Muscle layer of colon (tissue), 2 donors: ENCODE data around the gene TMEM54.

Experiments
- H3K27ac ChIP-seq: one replicate; pipeline ENCODE4 v1.7.0; 2013; ENCODE audit warnings: low read depth, mild to moderate bottlenecking, low read length, moderate library complexity
- H3K27me3 ChIP-seq, 2 donors: one replicate each; pipeline ENCODE4 v1.7.0; 2013; ENCODE audit warnings: low read length in 2 of 2, mild to moderate bottlenecking in 2 of 2; ENCODE audit not compliant: insufficient read depth in 2 of 2, control insufficient read depth in 1 of 2
- H3K36me3 ChIP-seq: one replicate; pipeline ENCODE4 v1.7.0; 2013; ENCODE audit warnings: mild to moderate bottlenecking, low read length; ENCODE audit not compliant: insufficient read depth
- H3K4me1 ChIP-seq: one replicate; pipeline ENCODE4 v1.7.0; 2013; ENCODE audit warnings: mild to moderate bottlenecking, low read length; ENCODE audit not compliant: insufficient read depth
- H3K4me3 ChIP-seq, 2 donors: one replicate each; pipeline ENCODE4 v1.7.0; 2013; ENCODE audit warnings: low read length in 2 of 2, low read depth in 1 of 2, mild to moderate bottlenecking in 1 of 2, moderate library complexity in 1 of 2
- H3K9ac ChIP-seq: one replicate; pipeline ENCODE4 v1.7.0; 2013; ENCODE audit warnings: low read length
- H3K9me3 ChIP-seq: one replicate; pipeline ENCODE4 v1.7.0; 2013; ENCODE audit warnings: mild to moderate bottlenecking, low read length
- donor health status: abdominal sarcoma.
- donor health status: Adenocarcinoma of cecum.

Gene TMEM54

DNA sequence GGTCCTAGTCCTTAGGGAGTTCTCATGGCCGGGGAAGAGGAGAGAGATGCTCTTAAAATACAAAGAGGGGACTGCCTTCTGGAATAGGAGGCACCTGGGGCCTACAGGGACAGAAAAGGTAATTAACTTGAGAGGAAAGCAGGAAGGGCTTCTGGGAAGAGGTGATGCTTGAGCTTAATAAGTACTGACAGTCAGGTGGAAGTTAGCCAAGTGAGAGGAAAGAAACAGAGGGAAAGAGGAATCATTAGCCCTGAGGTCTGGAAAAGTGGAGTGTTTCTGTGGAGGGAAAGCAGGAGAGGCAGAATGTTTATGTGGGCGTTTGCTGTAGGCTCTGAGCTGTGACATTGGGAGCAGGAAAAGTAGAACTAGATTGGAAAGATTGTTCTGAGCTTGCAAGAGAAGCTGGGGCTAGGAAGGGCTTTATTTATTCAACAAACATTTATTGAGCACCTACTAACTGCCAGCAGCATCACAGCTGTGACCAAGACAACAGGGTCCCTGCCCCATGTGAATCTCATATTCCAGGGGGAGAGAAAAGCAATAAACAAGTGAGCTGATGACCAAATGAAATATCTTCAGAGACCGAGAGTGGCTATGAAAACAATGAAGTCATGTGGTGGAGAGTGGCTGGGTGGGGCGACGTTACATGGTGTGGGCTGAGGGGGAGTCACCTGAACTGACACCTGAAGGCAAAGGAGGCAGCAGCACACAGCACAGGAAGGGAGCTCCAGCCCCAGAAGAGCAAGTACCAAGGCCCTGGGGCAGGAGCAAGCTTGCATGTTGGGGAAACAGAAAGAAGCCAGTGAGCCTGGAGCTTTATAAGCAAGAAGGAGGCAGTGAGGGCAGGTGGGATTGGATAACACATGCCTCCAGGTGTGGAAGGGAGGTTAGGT, 26.1 kb downstream of the TMEM54 start:
- Histone ChIP-seq H3K4me1 (peaks cover 10% of the 10 kb centered on the region), H3K9ac (no peak overlapping the region), H3K9me3 (no peaks in the 10 kb centered on the region), H3K36me3 (no peaks in the 10 kb centered on the region), H3K27ac (no peak overlapping the region), H3K4me3 (no peak overlapping the region), H3K27me3 (peaks cover 6 to 7% of the 10 kb centered on the region in 2 donors)

GRCh38 chr1:32873484-32873883, 27.7 kb downstream of the TMEM54 start:
- H3K4me3 ChIP-seq: no peak overlapping the region
- H3K4me1 ChIP-seq: peaks cover 13% of the 10 kb centered on the region
- H3K27me3 ChIP-seq: peaks cover 3 to 7% of the 10 kb centered on the region in 2 donors

GRCh38 chr1:32872192-32872460, 29.1 kb downstream of the TMEM54 start:
- Histone ChIP-seq H3K9ac (no peak overlapping the region), H3K36me3 (peaks cover 5% of the 10 kb centered on the region), H3K9me3 (no peaks in the 10 kb centered on the region), H3K4me3 (no peak overlapping the region), H3K27ac (no peak overlapping the region), H3K27me3 (peaks cover 0 to 7% of the 10 kb centered on the region in 2 donors), H3K4me1 (peaks cover 13% of the 10 kb centered on the region)

More at GRCh38 chr1:32873484-32873883, 27.7 kb downstream of the TMEM54 start:
- Histone ChIP-seq H3K36me3 (no peaks in the 10 kb centered on the region), H3K9ac (no peak overlapping the region), H3K9me3 (no peaks in the 10 kb centered on the region), H3K27ac (no peak overlapping the region)

- Histone ChIP-seq H3K9ac (no peak overlapping the region), H3K4me3 (peak overlapping the region; percentile 44 to 66), H3K27ac (no peak overlapping the region), H3K36me3 (peaks cover 5% of the 10 kb centered on the region), H3K27me3 (peaks cover 0 to 7% of the 10 kb centered on the region in 2 donors), H3K4me1 (peaks cover 13% of the 10 kb centered on the region), H3K9me3 (no peaks in the 10 kb centered on the region)
Observed at GRCh38 chr1:32871364-32872191, 29.6 kb downstream of the TMEM54 start.

DNA sequence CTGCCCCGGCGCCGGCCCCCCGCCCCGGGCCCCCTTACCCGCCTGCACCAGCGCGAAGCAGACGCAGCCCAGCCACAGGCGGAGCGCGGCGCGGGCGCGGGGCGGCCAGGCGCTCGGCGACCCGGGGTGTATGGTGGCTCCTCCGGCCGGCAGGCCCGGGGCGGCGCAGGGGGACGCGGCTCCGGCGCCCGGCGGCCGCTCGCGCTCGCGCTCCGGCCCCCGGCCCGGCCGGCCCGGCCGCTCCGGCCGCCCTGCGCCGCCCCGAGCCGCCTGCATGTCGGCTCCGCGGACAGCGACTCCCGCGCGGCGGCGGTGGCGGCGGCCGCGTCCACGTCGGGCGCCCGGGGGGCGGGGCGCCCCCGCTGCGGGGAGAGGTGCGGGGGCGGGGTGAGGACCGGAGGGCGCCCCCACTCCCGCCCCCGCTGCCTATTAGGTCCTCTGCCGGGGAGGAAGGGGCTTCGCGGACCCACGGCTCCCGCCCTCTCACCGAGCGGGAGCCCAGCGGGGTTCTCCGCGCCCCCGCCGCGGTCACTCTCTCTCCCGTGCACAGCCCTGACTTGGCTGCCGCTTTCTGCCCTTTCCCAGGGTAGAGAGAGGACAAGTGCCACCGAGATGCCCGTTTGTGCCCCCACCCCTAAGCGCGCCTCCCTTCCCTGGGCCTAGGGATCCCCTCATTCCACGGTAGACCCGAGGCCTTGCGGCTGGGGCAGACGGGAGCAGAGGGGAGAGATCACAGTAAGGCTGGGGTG, 30.4 kb downstream of the TMEM54 start, which contains the start of gene FNDC5:
Gene FNDC5 (minus strand): TSS at position 298 of the 749 bp plus-strand sequence.
- Histone ChIP-seq H3K9ac (no peak within 1 kb of the TSS), H3K9me3 (no peaks in the 10 kb centered on the region), H3K4me3 (peak within 1 kb of the TSS; percentile 56 to 66), H3K27ac (no peak within 1 kb of the TSS), H3K27me3 (peaks cover 0 to 7% of the 10 kb centered on the region in 2 donors), H3K4me1 (peaks cover 13% of the 10 kb centered on the region), H3K36me3 (peaks cover 5% of the 10 kb centered on the region)

GRCh38 chr1:32869923-32870614, 31.1 kb downstream of the TMEM54 start:
- Histone ChIP-seq H3K9ac (no peak overlapping the region), H3K4me3 (peak overlapping the region in 1 of 2 donors; percentile 56), H3K27ac (no peak overlapping the region)

DNA sequence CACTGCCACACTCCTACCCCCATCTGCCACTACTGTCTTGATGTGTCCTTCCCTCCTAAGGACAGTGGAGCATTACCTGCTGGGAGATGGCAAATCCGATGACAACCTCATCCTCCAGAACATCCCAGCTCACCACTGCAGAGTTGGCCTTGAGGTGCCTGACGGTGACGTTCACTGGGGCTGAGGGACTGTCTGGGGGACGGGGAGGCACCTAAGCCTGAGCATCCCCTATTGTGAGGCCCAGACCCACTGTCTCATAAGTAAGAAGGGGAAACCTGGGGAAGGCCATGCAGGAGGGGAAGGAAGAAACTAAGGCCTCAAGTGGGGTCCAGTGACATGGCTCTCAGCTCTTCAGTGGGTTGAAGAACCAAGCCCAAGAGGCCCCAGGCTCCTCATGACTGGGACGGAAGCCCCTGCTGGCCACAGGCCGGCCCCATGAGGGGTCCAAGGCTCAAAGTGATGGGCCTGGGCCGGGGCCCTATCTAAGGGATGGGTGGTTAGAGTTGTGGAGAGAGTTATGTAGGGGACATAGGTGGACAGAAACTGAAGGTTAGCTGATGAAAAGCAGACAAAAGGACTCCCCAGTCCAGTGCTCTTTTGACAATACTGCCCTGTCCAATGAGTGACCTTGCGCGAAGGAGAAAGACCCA, 32.3 kb downstream of the TMEM54 start:
- peaks cover 0 to 7% of the 10 kb centered on the region in 2 donors for H3K27me3 ChIP-seq
- H3K9me3 ChIP-seq: no peaks in the 10 kb centered on the region
- H3K36me3 ChIP-seq: peaks cover 6% of the 10 kb centered on the region
- no peak overlapping the region for H3K4me3 ChIP-seq
- H3K9ac ChIP-seq: no peak overlapping the region
- H3K27ac ChIP-seq: no peak overlapping the region
- H3K4me1 ChIP-seq: peaks cover 13% of the 10 kb centered on the region

More at GRCh38 chr1:32869923-32870614, 31.1 kb downstream of the TMEM54 start:
- Histone ChIP-seq H3K36me3 (peaks cover 5% of the 10 kb centered on the region), H3K9me3 (no peaks in the 10 kb centered on the region), H3K4me1 (peaks cover 13% of the 10 kb centered on the region), H3K27me3 (peaks cover 0 to 7% of the 10 kb centered on the region in 2 donors)

- Histone ChIP-seq H3K27me3 (peaks cover 0 to 7% of the 10 kb centered on the region in 2 donors), H3K9me3 (no peaks in the 10 kb centered on the region), H3K36me3 (peaks cover 12% of the 10 kb centered on the region), H3K9ac (no peak overlapping the region), H3K4me3 (no peak overlapping the region), H3K4me1 (peaks cover 13% of the 10 kb centered on the region), H3K27ac (no peak overlapping the region)
Observed at GRCh38 chr1:32868085-32868484, 33.1 kb downstream of the TMEM54 start.

DNA sequence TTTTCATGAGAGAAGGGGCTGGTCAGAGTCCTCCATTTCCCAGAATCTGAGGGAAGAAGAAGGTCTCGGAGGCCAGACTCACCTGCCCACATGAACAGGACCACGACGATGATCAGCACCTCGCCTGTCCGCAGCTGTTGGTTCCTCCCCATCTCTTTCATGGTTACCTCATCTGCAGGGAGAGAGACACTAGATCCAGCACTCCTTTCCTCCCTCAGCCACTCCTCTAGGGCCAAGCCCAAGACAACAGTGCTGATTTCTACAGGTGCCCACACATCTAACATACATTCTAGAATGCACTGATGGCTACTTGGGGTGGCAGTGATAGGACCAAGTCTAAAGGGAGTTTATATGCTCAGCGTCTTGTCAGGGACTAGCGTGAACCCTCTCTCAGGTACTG, 33.5 kb downstream of the TMEM54 start:
- H3K27me3 ChIP-seq: peaks cover 0 to 7% of the 10 kb centered on the region in 2 donors
- H3K9me3 ChIP-seq: no peaks in the 10 kb centered on the region
- H3K9ac ChIP-seq: no peak overlapping the region
- H3K36me3 ChIP-seq: peaks cover 12% of the 10 kb centered on the region
- H3K4me1 ChIP-seq: peaks cover 13% of the 10 kb centered on the region
- no peak overlapping the region for H3K27ac ChIP-seq
- no peak overlapping the region for H3K4me3 ChIP-seq

- Histone ChIP-seq H3K27me3 (peaks cover 0 to 7% of the 10 kb centered on the region in 2 donors), H3K36me3 (peaks cover 12% of the 10 kb centered on the region), H3K27ac (no peak overlapping the region), H3K9ac (no peak overlapping the region), H3K9me3 (no peaks in the 10 kb centered on the region), H3K4me1 (peaks cover 13% of the 10 kb centered on the region), H3K4me3 (no peak overlapping the region)
Observed at GRCh38 chr1:32867151-32867550, 34.0 kb downstream of the TMEM54 start.
